Mesendoderm (in vitro differentiated cells): ENCODE measurements around the gene ALK.
"Not testable (repeated sequence)": the region's sequence is repeated elsewhere in the genome, so short reads cannot be mapped to it uniquely, and the experiment has no call there.

Experiments used
- DNase-seq: peaks from one replicate; pipeline ENCODE4 v3.0.0; 2013
- H2AK5ac ChIP-seq: 2 replicates; pipeline ENCODE4 v1.6.1; 2013; ENCODE audit warnings: low read length, inconsistent platforms
- H2BK120ac ChIP-seq: 2 replicates; pipeline ENCODE4 v1.6.1; 2013; ENCODE audit warnings: low read depth, mild to moderate bottlenecking, low read length, moderate library complexity, mixed read lengths
- H2BK15ac ChIP-seq: replicated peaks from 2 replicates; pipeline ENCODE4 v1.6.1; 2013; ENCODE audit warnings: low read depth, mild to moderate bottlenecking, moderate library complexity
- H2BK5ac ChIP-seq: 2 replicates; pipeline ENCODE4 v1.6.1; 2013; ENCODE audit warnings: low read length, inconsistent platforms
- H3K18ac ChIP-seq: 2 replicates; pipeline ENCODE4 v1.6.1; 2013; ENCODE audit warnings: mild to moderate bottlenecking, low read length, mixed read lengths
- H3K23ac ChIP-seq: one replicate; pipeline ENCODE4 v1.6.1; 2013; ENCODE audit warnings: low read length
- H3K27ac ChIP-seq: 2 replicates; pipeline ENCODE4 v1.5.1; 2013; ENCODE audit warnings: low read depth, mild to moderate bottlenecking, inconsistent platforms, low read length, moderate library complexity
- H3K27me3 ChIP-seq: 2 replicates; pipeline ENCODE4 v1.6.1; 2013; ENCODE audit warnings: low read length, control low read depth, mild to moderate bottlenecking, inconsistent platforms; ENCODE audit not compliant: insufficient read depth, poor library complexity
- H3K36me3 ChIP-seq: 2 replicates; pipeline ENCODE4 v1.6.1; 2013; ENCODE audit warnings: low read length, inconsistent platforms; ENCODE audit not compliant: control insufficient read depth, insufficient read depth
- H3K4ac ChIP-seq: one replicate; pipeline ENCODE4 v1.6.1; 2013; ENCODE audit warnings: low read depth, mild to moderate bottlenecking, low read length, moderate library complexity
- H3K4me1 ChIP-seq: 2 replicates; pipeline ENCODE4 v1.6.1; 2013; ENCODE audit warnings: low read depth, low read length, inconsistent platforms; ENCODE audit not compliant: control insufficient read depth
- H3K4me2 ChIP-seq: 2 replicates; pipeline ENCODE4 v1.6.1; 2013; ENCODE audit warnings: low read length
- H3K4me3 ChIP-seq: 2 replicates; pipeline ENCODE4 v1.5.1; 2013; ENCODE audit warnings: mild to moderate bottlenecking, low read length
- H3K56ac ChIP-seq: one replicate; pipeline ENCODE4 v1.6.1; 2013; ENCODE audit warnings: low read length
- H3K79me1 ChIP-seq: 2 replicates; pipeline ENCODE4 v1.6.1; 2013; ENCODE audit warnings: low read length, inconsistent platforms
- H3K79me2 ChIP-seq: 2 replicates; pipeline ENCODE4 v1.6.1; 2013; ENCODE audit warnings: mild to moderate bottlenecking, low read length; ENCODE audit not compliant: control insufficient read depth, insufficient read depth
- H3K9ac ChIP-seq: 2 replicates; pipeline ENCODE4 v1.6.1; 2013; ENCODE audit warnings: low read length, inconsistent platforms
- H4K5ac ChIP-seq: one replicate; pipeline ENCODE4 v1.6.1; 2013; ENCODE audit warnings: low read length
- H4K8ac ChIP-seq: one replicate; pipeline ENCODE4 v1.6.1; 2013; ENCODE audit warnings: low read depth, mild to moderate bottlenecking, control low read depth, low read length, moderate library complexity
- WGBS: extraction: QIAGEN DNeasy Blood & Tissue Kit; methylation state at CpG from one replicate; pipeline ENCODE4 v1.1.7; 2013; ENCODE audit warnings: low lambda C conversion rate, missing lambda C conversion rate; ENCODE audit not compliant: insufficient coverage; ENCODE audit errors: extremely low coverage; 5-methylcytosine and 5-hydroxymethylcytosine counted together

ALK gene

GRCh38 chr2:29837925-29838324 lies 83.5 kb downstream of the ALK start:
- no peak overlapping the region for H4K8ac ChIP-seq

GRCh38 chr2:29834624-29835023 lies 86.8 kb downstream of the ALK start:
- Histone ChIP-seq H2BK15ac (no peak overlapping the region), H2BK120ac (no peak overlapping the region), H3K56ac (no peak overlapping the region), H2BK5ac (no peak overlapping the region), H3K4me3 (no peak overlapping the region), H4K5ac (no peak overlapping the region), H3K79me1 (no peaks in the 10 kb centered on the region), H3K9ac (no peak overlapping the region), H3K79me2 (no peaks in the 10 kb centered on the region), H3K18ac (no peak overlapping the region), H3K4me2 (no peak overlapping the region), H3K36me3 (no peaks in the 10 kb centered on the region), H4K8ac (no peak overlapping the region), H3K4me1 (no peaks in the 10 kb centered on the region), H3K23ac (no peak overlapping the region), H2AK5ac (no peak overlapping the region), H3K27me3 (no peaks in the 10 kb centered on the region), H3K27ac (no peak overlapping the region), H3K4ac (no peak overlapping the region)
- no CpG with 5 or more reads among the region's 2 CpGs for WGBS
- no peak for DNase-seq

More at GRCh38 chr2:29837925-29838324, 83.5 kb downstream of the ALK start:
- H2AK5ac ChIP-seq: no peak overlapping the region
- H3K36me3 ChIP-seq: no peaks in the 10 kb centered on the region
- no peak overlapping the region for H3K56ac ChIP-seq
- no peaks in the 10 kb centered on the region for H3K27me3 ChIP-seq
- H3K4me3 ChIP-seq: no peak overlapping the region
- H3K4me1 ChIP-seq: no peaks in the 10 kb centered on the region
- H2BK5ac ChIP-seq: no peak overlapping the region
- DNase-seq: no peak
- no peak overlapping the region for H2BK15ac ChIP-seq
- no peak overlapping the region for H3K27ac ChIP-seq
- no peak overlapping the region for H3K18ac ChIP-seq
- H3K4me2 ChIP-seq: no peak overlapping the region
- H3K79me1 ChIP-seq: no peaks in the 10 kb centered on the region
- no peaks in the 10 kb centered on the region for H3K79me2 ChIP-seq
- H2BK120ac ChIP-seq: no peak overlapping the region
- H3K4ac ChIP-seq: no peak overlapping the region
- no peak overlapping the region for H3K23ac ChIP-seq
- no peak overlapping the region for H3K9ac ChIP-seq
- no peak overlapping the region for H4K5ac ChIP-seq

GRCh38 chr2:29834036-29834540 lies 87.3 kb downstream of the ALK start:
- no peak overlapping the region for H2BK5ac ChIP-seq
- H3K18ac ChIP-seq: no peak overlapping the region
- no peaks in the 10 kb centered on the region for H3K4me1 ChIP-seq
- WGBS: no CpG with 5 or more reads among the region's 1 CpG
- no peak overlapping the region for H2BK15ac ChIP-seq
- H2BK120ac ChIP-seq: no peak overlapping the region
- H3K27ac ChIP-seq: no peak overlapping the region
- no peak overlapping the region for H4K8ac ChIP-seq
- H2AK5ac ChIP-seq: no peak overlapping the region
- DNase-seq: no peak
- no peaks in the 10 kb centered on the region for H3K79me2 ChIP-seq
- H3K4me2 ChIP-seq: no peak overlapping the region
- no peaks in the 10 kb centered on the region for H3K27me3 ChIP-seq
- no peak overlapping the region for H3K56ac ChIP-seq
- no peak overlapping the region for H3K9ac ChIP-seq
- H4K5ac ChIP-seq: no peak overlapping the region
- H3K79me1 ChIP-seq: no peaks in the 10 kb centered on the region
- H3K4me3 ChIP-seq: no peak overlapping the region
- no peak overlapping the region for H3K23ac ChIP-seq
- no peak overlapping the region for H3K4ac ChIP-seq
- no peaks in the 10 kb centered on the region for H3K36me3 ChIP-seq

- H3K36me3 ChIP-seq: no peaks in the 10 kb centered on the region
- H2AK5ac ChIP-seq: no peak overlapping the region
- no CpG with 5 or more reads among the region's 2 CpGs for WGBS
- no peak overlapping the region for H2BK15ac ChIP-seq
- H3K4me2 ChIP-seq: no peak overlapping the region
- no peak overlapping the region for H3K56ac ChIP-seq
- H3K27me3 ChIP-seq: no peaks in the 10 kb centered on the region
- no peak overlapping the region for H4K5ac ChIP-seq
- no peaks in the 10 kb centered on the region for H3K4me1 ChIP-seq
- DNase-seq: no peak
- no peak overlapping the region for H3K23ac ChIP-seq
- H2BK120ac ChIP-seq: no peak overlapping the region
- no peak overlapping the region for H3K18ac ChIP-seq
- H2BK5ac ChIP-seq: no peak overlapping the region
- H3K79me1 ChIP-seq: no peaks in the 10 kb centered on the region
- no peak overlapping the region for H4K8ac ChIP-seq
- no peak overlapping the region for H3K4ac ChIP-seq
- H3K79me2 ChIP-seq: no peaks in the 10 kb centered on the region
- no peak overlapping the region for H3K4me3 ChIP-seq
- no peak overlapping the region for H3K27ac ChIP-seq
- H3K9ac ChIP-seq: no peak overlapping the region
These were observed 89.8 kb downstream of the ALK start for GRCh38 chr2:29831560-29831959.

GRCh38 chr2:29829841-29830240 lies 91.5 kb downstream of the ALK start:
- no CpG with 5 or more reads among the region's 2 CpGs for WGBS
- Histone ChIP-seq H3K56ac (no peak overlapping the region), H2BK120ac (no peak overlapping the region), H3K27me3 (no peaks in the 10 kb centered on the region), H2AK5ac (no peak overlapping the region), H3K79me1 (no peaks in the 10 kb centered on the region), H3K4me1 (no peaks in the 10 kb centered on the region), H3K4me2 (no peak overlapping the region), H2BK5ac (no peak overlapping the region), H3K4me3 (no peak overlapping the region), H3K79me2 (no peaks in the 10 kb centered on the region), H3K27ac (no peak overlapping the region), H3K9ac (no peak overlapping the region), H3K4ac (no peak overlapping the region), H2BK15ac (no peak overlapping the region), H3K18ac (no peak overlapping the region), H3K36me3 (no peaks in the 10 kb centered on the region), H4K5ac (no peak overlapping the region), H4K8ac (no peak overlapping the region), H3K23ac (no peak overlapping the region)
- DNase-seq: no peak

GRCh38 chr2:29824145-29824544 lies 97.2 kb downstream of the ALK start:
- not testable (repeated sequence) for H3K4me2 ChIP-seq, H3K36me3 ChIP-seq, H2BK120ac ChIP-seq, H3K23ac ChIP-seq, H4K8ac ChIP-seq, H3K4me3 ChIP-seq, H4K5ac ChIP-seq, H2AK5ac ChIP-seq, H3K4ac ChIP-seq, H3K79me2 ChIP-seq, H3K4me1 ChIP-seq, H2BK15ac ChIP-seq, H3K56ac ChIP-seq, H3K79me1 ChIP-seq, H3K27me3 ChIP-seq, H3K18ac ChIP-seq, H3K9ac ChIP-seq, H2BK5ac ChIP-seq, DNase-seq, H3K27ac ChIP-seq
- WGBS: no CpG with 5 or more reads among the region's 1 CpG
